ENCODE measurements around the gene PACRG.

DNA sequence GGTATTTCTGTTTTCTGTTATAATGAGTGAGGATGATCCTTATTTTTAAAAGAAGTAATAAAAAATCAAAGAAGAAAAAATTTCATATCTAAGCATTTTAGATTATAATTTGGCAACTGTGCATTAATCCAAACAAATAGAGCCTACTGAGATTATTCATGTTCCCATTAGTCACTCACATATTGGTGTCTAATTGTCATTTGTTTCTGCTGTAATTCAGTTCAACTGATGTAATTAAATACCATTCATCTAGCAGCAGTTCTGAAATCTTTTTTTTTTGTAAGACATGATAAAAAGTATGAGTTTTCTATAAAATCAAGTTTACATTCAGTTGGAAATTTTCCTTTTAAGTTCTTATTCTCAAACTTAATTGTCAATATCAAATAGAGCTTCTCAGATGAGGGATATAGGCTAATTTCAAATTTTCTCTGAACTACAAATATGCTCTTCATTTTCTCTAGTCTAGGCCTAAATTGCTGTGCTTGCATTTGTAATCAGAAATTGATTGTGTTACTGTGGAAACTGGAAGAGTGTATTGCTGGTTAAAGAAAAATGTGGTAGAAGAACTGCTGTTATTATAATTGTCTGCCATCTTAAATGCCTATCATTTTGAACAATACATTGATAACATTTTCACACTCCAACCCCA is 23.6 kb downstream of the PACRG start:
- TF ChIP-seq POLR2AphosphoS5 (IDR thresholded peaks at IDR 0.05; ENCODE audit: low read depth, low read length) = no peak
- no peak for TF ChIP-seq NFYB (CRISPR knock-in tag; IDR thresholded peaks at IDR 0.05)
- TF ChIP-seq, protein P1, sequence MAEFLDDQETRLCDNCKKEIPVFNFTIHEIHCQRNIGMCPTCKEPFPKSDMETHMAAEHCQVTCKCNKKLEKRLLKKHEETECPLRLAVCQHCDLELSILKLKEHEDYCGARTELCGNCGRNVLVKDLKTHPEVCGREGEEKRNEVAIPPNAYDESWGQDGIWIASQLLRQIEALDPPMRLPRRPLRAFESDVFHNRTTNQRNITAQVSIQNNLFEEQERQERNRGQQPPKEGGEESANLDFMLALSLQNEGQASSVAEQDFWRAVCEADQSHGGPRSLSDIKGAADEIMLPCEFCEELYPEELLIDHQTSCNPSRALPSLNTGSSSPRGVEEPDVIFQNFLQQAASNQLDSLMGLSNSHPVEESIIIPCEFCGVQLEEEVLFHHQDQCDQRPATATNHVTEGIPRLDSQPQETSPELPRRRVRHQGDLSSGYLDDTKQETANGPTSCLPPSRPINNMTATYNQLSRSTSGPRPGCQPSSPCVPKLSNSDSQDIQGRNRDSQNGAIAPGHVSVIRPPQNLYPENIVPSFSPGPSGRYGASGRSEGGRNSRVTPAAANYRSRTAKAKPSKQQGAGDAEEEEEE (CRISPR knock-in tag; IDR thresholded peaks at IDR 0.05; ENCODE audit: borderline replicate concordance) = no peak
